Measurements from ENCODE around the gene CNN1. TPM values are rescaled to one million over a fixed set of nuclear protein-coding genes. Genes with fewer than 3 reads are reported as not detected.
"Not testable (repeated sequence)": the region's sequence is repeated elsewhere in the genome, so short reads cannot be mapped to it uniquely, and the experiment has no call there.

The CNN1 gene
- total RNA-seq, 1 experiment from 2014 or later: not detected

DNA sequence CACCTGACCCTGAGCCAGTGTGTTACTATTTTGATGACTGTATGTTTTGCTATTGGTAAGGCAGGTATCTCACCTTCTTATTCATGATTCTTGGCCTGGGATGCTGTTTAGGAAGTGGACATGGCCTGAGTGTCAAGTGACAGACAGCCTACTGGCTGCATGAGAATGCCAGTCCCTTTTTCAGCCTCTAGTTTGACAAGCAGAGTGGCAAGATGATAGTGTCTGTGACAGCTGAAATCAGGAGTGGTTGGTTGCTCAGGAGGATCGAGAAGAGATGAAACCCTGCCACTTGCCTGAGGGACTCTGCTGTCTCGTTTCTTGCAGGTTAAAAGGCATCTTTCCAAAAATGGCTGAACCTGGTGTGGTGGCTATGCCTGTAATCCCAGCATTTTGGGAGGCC lies 27.5 kb downstream of the CNN1 start:
- no peaks in the 10 kb centered on the region for H3K36me3 Mint-ChIP-seq (ENCODE audit: insufficient read depth, unreplicated experiment)
- no peaks in the 10 kb centered on the region for H3K27me3 Mint-ChIP-seq (ENCODE audit: unreplicated experiment)
- CTCF ChIA-PET: no interaction called here
- no TSS peak for BruUV-seq (replicated peaks)
- no peak for DNase-seq
- no peaks in the 10 kb centered on the region for H3K4me1 Mint-ChIP-seq (ENCODE audit: low read depth, unreplicated experiment)
- H3K27ac Mint-ChIP-seq (ENCODE audit: unreplicated experiment): no peak overlapping the region
- H3K4me3 Mint-ChIP-seq (ENCODE audit: low read depth, unreplicated experiment): no peak overlapping the region
- intact Hi-C loops (cut with micrococcal nuclease; ENCODE audit: unreplicated experiment): no loop called here
- no peaks in the 10 kb centered on the region for H3K9me3 Mint-ChIP-seq (ENCODE audit: low read depth, unreplicated experiment)
- TF ChIP-seq, protein P1, sequence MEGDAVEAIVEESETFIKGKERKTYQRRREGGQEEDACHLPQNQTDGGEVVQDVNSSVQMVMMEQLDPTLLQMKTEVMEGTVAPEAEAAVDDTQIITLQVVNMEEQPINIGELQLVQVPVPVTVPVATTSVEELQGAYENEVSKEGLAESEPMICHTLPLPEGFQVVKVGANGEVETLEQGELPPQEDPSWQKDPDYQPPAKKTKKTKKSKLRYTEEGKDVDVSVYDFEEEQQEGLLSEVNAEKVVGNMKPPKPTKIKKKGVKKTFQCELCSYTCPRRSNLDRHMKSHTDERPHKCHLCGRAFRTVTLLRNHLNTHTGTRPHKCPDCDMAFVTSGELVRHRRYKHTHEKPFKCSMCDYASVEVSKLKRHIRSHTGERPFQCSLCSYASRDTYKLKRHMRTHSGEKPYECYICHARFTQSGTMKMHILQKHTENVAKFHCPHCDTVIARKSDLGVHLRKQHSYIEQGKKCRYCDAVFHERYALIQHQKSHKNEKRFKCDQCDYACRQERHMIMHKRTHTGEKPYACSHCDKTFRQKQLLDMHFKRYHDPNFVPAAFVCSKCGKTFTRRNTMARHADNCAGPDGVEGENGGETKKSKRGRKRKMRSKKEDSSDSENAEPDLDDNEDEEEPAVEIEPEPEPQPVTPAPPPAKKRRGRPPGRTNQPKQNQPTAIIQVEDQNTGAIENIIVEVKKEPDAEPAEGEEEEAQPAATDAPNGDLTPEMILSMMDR (IDR thresholded peaks at IDR 0.05; ENCODE audit: unreplicated experiment): no peak

DNA sequence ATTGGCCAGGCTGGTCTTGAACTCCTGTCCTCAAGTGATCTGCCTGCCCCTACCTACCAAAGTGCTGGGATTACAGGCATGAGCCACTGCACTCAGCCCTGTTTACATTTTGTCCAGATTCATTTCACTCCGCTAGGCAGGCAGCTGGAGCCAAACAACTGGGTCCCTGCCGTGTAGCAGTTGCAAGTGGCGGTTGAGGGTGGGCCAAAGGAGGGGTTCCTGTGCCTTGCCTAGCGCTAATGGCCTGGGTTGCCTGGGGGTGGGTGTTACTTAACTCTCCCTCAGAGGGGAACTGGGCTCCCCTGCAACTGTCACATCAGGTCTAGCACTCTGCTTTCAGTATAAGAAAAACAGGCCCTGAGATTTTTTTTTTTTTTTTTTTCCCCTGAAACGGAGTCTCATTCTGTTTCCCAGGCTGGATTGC lies 31.4 kb downstream of the CNN1 start:
- no peaks in the 10 kb centered on the region for H3K36me3 Mint-ChIP-seq (ENCODE audit: insufficient read depth, unreplicated experiment)
- H3K27ac Mint-ChIP-seq (ENCODE audit: unreplicated experiment): no peak overlapping the region
- DNase-seq: no peak
- H3K27me3 Mint-ChIP-seq (ENCODE audit: unreplicated experiment): no peaks in the 10 kb centered on the region
- intact Hi-C loops (cut with micrococcal nuclease; ENCODE audit: unreplicated experiment): no loop called here
- no TSS peak for BruUV-seq (replicated peaks)
- CTCF ChIA-PET: no interaction called here
- no peaks in the 10 kb centered on the region for H3K9me3 Mint-ChIP-seq (ENCODE audit: low read depth, unreplicated experiment)
- TF ChIP-seq, protein P1 (IDR thresholded peaks at IDR 0.05; ENCODE audit: unreplicated experiment): no peak
- H3K4me1 Mint-ChIP-seq (ENCODE audit: low read depth, unreplicated experiment): no peaks in the 10 kb centered on the region
- no peak overlapping the region for H3K4me3 Mint-ChIP-seq (ENCODE audit: low read depth, unreplicated experiment)

DNA sequence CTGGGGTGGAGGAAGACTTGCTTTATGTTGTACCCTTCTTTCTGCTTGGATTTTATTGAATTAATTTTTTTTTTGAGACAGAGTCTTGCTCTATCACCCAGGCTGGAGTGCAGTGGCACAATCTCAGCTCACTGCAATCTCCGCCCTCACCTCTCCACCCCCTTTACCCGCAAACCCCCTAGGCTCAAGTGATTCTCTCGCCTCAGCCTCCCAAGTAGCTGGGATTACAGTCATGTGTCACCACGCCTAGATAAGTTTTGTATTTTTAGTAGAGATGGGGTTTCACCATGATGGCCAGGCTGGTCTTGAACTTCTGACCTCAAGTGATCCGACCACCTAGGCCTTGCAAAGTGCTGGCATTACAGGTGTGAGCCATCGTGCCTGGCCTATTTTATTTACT lies 34.7 kb downstream of the CNN1 start:
- intact Hi-C loops (cut with micrococcal nuclease; ENCODE audit: unreplicated experiment); H3K27ac Mint-ChIP-seq (ENCODE audit: unreplicated experiment); H3K27me3 Mint-ChIP-seq (ENCODE audit: unreplicated experiment); H3K9me3 Mint-ChIP-seq (ENCODE audit: low read depth, unreplicated experiment); BruUV-seq (replicated peaks); H3K4me3 Mint-ChIP-seq (ENCODE audit: low read depth, unreplicated experiment); H3K36me3 Mint-ChIP-seq (ENCODE audit: insufficient read depth, unreplicated experiment); H3K4me1 Mint-ChIP-seq (ENCODE audit: low read depth, unreplicated experiment); DNase-seq: not testable (repeated sequence)
- CTCF ChIA-PET: interaction anchor here (0.6 kb wide), 1 partner anchor 152 kb away, joined by 4 read pairs; no protein-coding TSS in a partner anchor

DNA sequence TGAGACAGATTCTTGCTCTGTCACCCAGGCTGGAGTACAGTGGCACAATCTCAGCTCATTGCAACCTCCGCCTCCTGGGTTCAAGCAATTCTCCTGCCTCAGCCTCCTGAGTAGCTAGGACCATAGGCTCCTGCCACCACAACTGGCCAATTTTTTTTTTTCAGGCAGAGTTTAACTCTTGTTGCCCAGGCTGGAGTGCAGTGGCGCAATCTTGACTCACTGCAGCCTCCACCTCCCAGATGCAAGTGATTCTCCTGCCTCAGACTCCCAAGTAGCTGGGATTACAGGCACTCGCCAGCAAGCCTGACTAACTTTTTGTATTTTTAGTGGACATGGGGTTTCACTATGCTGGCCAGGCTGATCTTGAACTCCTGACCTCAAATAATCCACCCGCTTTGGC lies 35.1 kb downstream of the CNN1 start:
- H3K4me3 Mint-ChIP-seq (ENCODE audit: low read depth, unreplicated experiment); BruUV-seq (replicated peaks); intact Hi-C loops (cut with micrococcal nuclease; ENCODE audit: unreplicated experiment); H3K4me1 Mint-ChIP-seq (ENCODE audit: low read depth, unreplicated experiment); H3K27me3 Mint-ChIP-seq (ENCODE audit: unreplicated experiment); CTCF ChIA-PET; DNase-seq; H3K9me3 Mint-ChIP-seq (ENCODE audit: low read depth, unreplicated experiment); H3K36me3 Mint-ChIP-seq (ENCODE audit: insufficient read depth, unreplicated experiment); H3K27ac Mint-ChIP-seq (ENCODE audit: unreplicated experiment): not testable (repeated sequence)

DNA sequence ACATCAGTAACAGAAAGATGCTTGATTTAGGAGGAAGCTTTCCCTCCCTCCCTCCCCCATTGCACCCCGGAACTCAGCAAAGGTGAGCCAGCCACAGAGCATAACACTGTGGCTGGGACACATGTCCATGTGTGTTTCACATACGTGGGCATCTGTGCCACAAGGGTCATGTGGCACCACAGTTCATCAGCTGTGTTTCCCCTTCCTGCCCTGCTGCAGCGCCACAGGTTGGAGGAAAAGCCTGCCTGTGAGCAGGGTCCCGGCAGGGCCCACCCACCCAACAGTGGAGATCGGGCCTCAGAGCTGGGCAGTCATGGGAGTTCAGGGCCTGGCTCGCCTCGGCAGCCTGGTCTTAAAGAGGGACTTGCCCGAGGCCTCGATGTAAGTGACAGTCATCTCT lies 36.0 kb downstream of the CNN1 start:
- DNase-seq: no peak
- H3K4me1 Mint-ChIP-seq (ENCODE audit: low read depth, unreplicated experiment): no peaks in the 10 kb centered on the region
- H3K36me3 Mint-ChIP-seq (ENCODE audit: insufficient read depth, unreplicated experiment): no peaks in the 10 kb centered on the region
- CTCF ChIA-PET: no interaction called here
- H3K9me3 Mint-ChIP-seq (ENCODE audit: low read depth, unreplicated experiment): no peaks in the 10 kb centered on the region
- H3K4me3 Mint-ChIP-seq (ENCODE audit: low read depth, unreplicated experiment): no peak overlapping the region
- H3K27me3 Mint-ChIP-seq (ENCODE audit: unreplicated experiment): no peaks in the 10 kb centered on the region
- H3K27ac Mint-ChIP-seq (ENCODE audit: unreplicated experiment): no peak overlapping the region
- intact Hi-C loops (cut with micrococcal nuclease; ENCODE audit: unreplicated experiment): no loop called here
- TF ChIP-seq, protein P1 (IDR thresholded peaks at IDR 0.05; ENCODE audit: unreplicated experiment): no peak
- no TSS peak for BruUV-seq (replicated peaks)
